Measurements from ENCODE around the gene GABRD. TPM values are rescaled to one million over a fixed set of nuclear protein-coding genes. Genes with fewer than 3 reads are reported as not detected.

GABRD gene
- total and polyA plus RNA-seq, 10 of the 15 experiments (the other 5 are each of a cell fraction or from before 2014, with no cell fraction given), result not detected

- ChIA-PET SMC1A (ENCODE audit: uncharacterized antibody, unreplicated experiment) (no interaction called here), CTCF (no interaction called here), RAD21 (ENCODE audit: unreplicated experiment) (no interaction called here), POLR2A (no interaction called here)
- 26% methylated on average over 32 of the region's 33 CpGs for WGBS (ENCODE audit: insufficient coverage, insufficient replicate concordance, low lambda C conversion rate, missing lambda C conversion rate)
- H3K9ac ChIP-seq (ENCODE audit: control insufficient read depth, insufficient read depth, low read length), result no peak overlapping the region
- H3K27ac ChIP-seq (ENCODE audit: control insufficient read depth, insufficient read depth), result no peak overlapping the region
- no peak overlapping the region for H2AFZ ChIP-seq (ENCODE audit: control insufficient read depth, low read depth, low read length)
- no peaks in the 10 kb centered on the region for H3K27me3 ChIP-seq (replicated peaks in 1 of 2; ENCODE audit: control insufficient read depth in 2 of 2, insufficient read depth in 2 of 2, low read length in 1 of 2)
- no peak overlapping the region for H3K4me3 ChIP-seq
- H3K79me2 ChIP-seq (ENCODE audit: control insufficient read depth, insufficient read depth, low read length), result no peaks in the 10 kb centered on the region
- ATAC-seq, result no peak
- H3K4me2 ChIP-seq (ENCODE audit: control insufficient read depth, insufficient read depth), result no peak overlapping the region
- BruUV-seq (replicated peaks), result no TSS peak
- no peaks in the 10 kb centered on the region for H3K9me3 ChIP-seq (replicated peaks; ENCODE audit: control insufficient read depth, insufficient read depth, low read length)
- no peaks in the 10 kb centered on the region for H3K4me1 ChIP-seq (ENCODE audit: control insufficient read depth, insufficient read depth, low read length)
- H4K20me1 ChIP-seq (ENCODE audit: control insufficient read depth, insufficient read depth), result no peaks in the 10 kb centered on the region
- in situ Hi-C loops (cut with MboI) (no loop called here), intact Hi-C loops (cut with micrococcal nuclease; ENCODE audit: unreplicated experiment) (no loop called here)
- TF ChIP-seq EP300 (IDR thresholded peaks at IDR 0.05; ENCODE audit: borderline replicate concordance in 1 of 2, control insufficient read depth in 1 of 2, low read depth in 2 of 2, low read length in 2 of 2), result no peak
- TF ChIP-seq SUPT20H (IDR thresholded peaks at IDR 0.05; ENCODE audit: borderline replicate concordance, control insufficient read depth, low read depth, low read length), result no peak
- TF ChIP-seq EZH2 (IDR thresholded peaks at IDR 0.05; ENCODE audit: borderline replicate concordance, control insufficient read depth, low read depth, low read length), result no peak
- TF ChIP-seq CBX3 (IDR thresholded peaks at IDR 0.05; ENCODE audit: borderline replicate concordance, low read depth), result no peak
- no peak for TF ChIP-seq ZNF207 (IDR thresholded peaks at IDR 0.05; ENCODE audit: borderline replicate concordance)
- TF ChIP-seq ZBTB11 (CRISPR knock-in tag; IDR thresholded peaks at IDR 0.05), result no peak
- TF ChIP-seq NFYA (IDR thresholded peaks at IDR 0.05; ENCODE audit: borderline replicate concordance, low read depth, low read length), result no peak
- TF ChIP-seq PML (IDR thresholded peaks at IDR 0.05; ENCODE audit: low read length), result no peak
- TF ChIP-seq BCLAF1 (IDR thresholded peaks at IDR 0.05), result no peak
- no peak for FAIRE-seq
- no peaks in the 10 kb centered on the region for H3K36me3 ChIP-seq (ENCODE audit: control insufficient read depth in 2 of 2, insufficient read depth in 2 of 2, low read length in 1 of 2)
- no peak for DNase-seq (ENCODE audit: low read depth, low spot score)
Observed at GRCh38 chr1:2031546-2032540, 12.7 kb downstream of the GABRD start.

Data from GM12878 (cell line).